Activated naive CD4-positive, alpha-beta T cell treated with anti-CD3 and anti-CD28 coated beads, Interleukin-2, amount 50 U/mL, for 72 hours (primary cell): ENCODE results near the gene KCNE5. TPM values are rescaled to one million over a fixed set of nuclear protein-coding genes. Genes with fewer than 3 reads are reported as not detected.

ENCODE experiments used
- total RNA-seq, 2 donors: library from RNA; stranded (reverse); gene quantifications; one replicate each; pipeline ENCODE4 v1.2.3, GENCODE V29; 2022

Gene KCNE5
- total RNA-seq, 2 donors from 2014 or later, result 0.51 TPM; not detected in 1

Other genes starting within 250 kb of the KCNE5 start
- gene GUCY2F, start 143.1 kb downstream of the KCNE5 start, total RNA-seq, result not detected
- gene NXT2, start 88.3 kb downstream of the KCNE5 start, total RNA-seq, result 10 to 100 TPM; 12.3 to 14.5 TPM
- gene ACSL4, start 108.1 kb upstream of the KCNE5 start, total RNA-seq, result 10 to 100 TPM; 62.0 to 64.1 TPM